ENCODE results near the gene RFX2. TPM values are rescaled to one million over a fixed set of nuclear protein-coding genes. Genes with fewer than 3 reads are reported as not detected.

Gene RFX2
- total and polyA plus RNA-seq, 9 of the 15 experiments (the other 6 are each of a cell fraction or from before 2014, with no cell fraction given) = 3.6 to 18.7 (median 8.7) TPM

- TF ChIP-seq NFE2L1 (tag; IDR thresholded peaks at IDR 0.05; ENCODE audit: borderline replicate concordance, low read depth) (no peak), TAL1 (IDR thresholded peaks at IDR 0.05) (peak; percentile 24; the same call in 1 of the 2 replicates), ETV1 (tag; conservative IDR thresholded peaks at IDR 0.05; ENCODE audit: low read depth) (no peak), UBTF (IDR thresholded peaks at IDR 0.05; ENCODE audit: borderline replicate concordance in 1 of 2, low read depth in 2 of 2, low read length in 2 of 2) (no peak), ARID1B (IDR thresholded peaks at IDR 0.05) (peak; percentile 64; the same call in 1 of the 2 replicates), MIER1 (IDR thresholded peaks at IDR 0.05; ENCODE audit: low read depth) (no peak), CSDE1 (IDR thresholded peaks at IDR 0.05) (no peak), STAT5B (CRISPR knock-in tag; IDR thresholded peaks at IDR 0.05) (no peak), RB1 (IDR thresholded peaks at IDR 0.05; ENCODE audit: low read depth) (no peak)
Measured at GRCh38 chr19:6115992-6116391, 5.7 kb upstream of the RFX2 start (continued).

GRCh38 chr19:6113616-6114188 is 3.4 kb upstream of the RFX2 start:
- peak; percentile 26 for FAIRE-seq
- Histone ChIP-seq H4K20me1 (replicated peaks; ENCODE audit: control insufficient read depth, insufficient read depth, low read length) (no peaks in the 10 kb centered on the region), H3K79me2 (ENCODE audit: control insufficient read depth, insufficient read depth, low read length) (peaks cover 10% of the 10 kb centered on the region), H3K27me3 (ENCODE audit: control insufficient read depth in 2 of 2, insufficient read depth in 2 of 2, low read length in 2 of 2) (no peaks in the 10 kb centered on the region), H3K4me1 (replicated peaks in 1 of 2; ENCODE audit: control insufficient read depth in 2 of 2, insufficient read depth in 2 of 2, low read length in 2 of 2) (peaks cover 11 to 14% of the 10 kb centered on the region in 2 experiments; a peak in 4 of 5 replicates), H3K9me3 (replicated peaks; ENCODE audit: control insufficient read depth, insufficient read depth, low read depth, low read length) (no peaks in the 10 kb centered on the region; the same call in none of the 2 replicates), H3K4me2 (ENCODE audit: insufficient read depth, low read length) (peak overlapping the region; percentile 22), H3K36me3 (ENCODE audit: control insufficient read depth, insufficient read depth, low read length) (no peaks in the 10 kb centered on the region), H3K9ac (ENCODE audit: insufficient read depth in 1 of 2, low read depth in 2 of 2, low read length in 2 of 2) (no peak overlapping the region), H3K9me1 (ENCODE audit: control insufficient read depth, insufficient read depth, low read length) (no peaks in the 10 kb centered on the region), H3K4me3 (no peak overlapping the region), H3K27ac (ENCODE audit: extremely low read depth, low read depth, low read length) (no peak overlapping the region), H2AFZ (ENCODE audit: low read depth, low read length) (peak overlapping the region; percentile 79)
- intact Hi-C loops (cut with micrococcal nuclease) = no loop called here
- 53% methylated on average over 13 of the region's 15 CpGs for WGBS (ENCODE audit: insufficient coverage, low coverage, missing lambda C conversion rate)
- no TSS peak for BruUV-seq (replicated peaks)
- in situ Hi-C loops (cut with MboI) = no loop called here
- ChIA-PET POLR2A (interaction anchor here (0.7 kb wide), 1 partner anchor 289 kb away, joined by 3 read pairs; no protein-coding TSS in a partner anchor), CTCF (ENCODE audit: low intra/inter-chr PET ratio) (no interaction called here)
- peak in 1 of 4 experiments; percentile 28 for DNase-seq (ENCODE audit: extremely low read depth in 1 of 4, low spot score in 3 of 4)
- no peak for ATAC-seq
- TF ChIP-seq NKRF (IDR thresholded peaks at IDR 0.05; ENCODE audit: borderline replicate concordance) (no peak), BHLHE40 (IDR thresholded peaks at IDR 0.05; ENCODE audit: low read length) (no peak), ZKSCAN8 (CRISPR knock-in tag; IDR thresholded peaks at IDR 0.05) (no peak), CBFA2T2 (conservative IDR thresholded peaks at IDR 0.05) (no peak), CBFA2T3 (IDR thresholded peaks at IDR 0.05) (no peak), ZNF507 (tag; conservative IDR thresholded peaks at IDR 0.05) (no peak), DDX20 (tag; IDR thresholded peaks at IDR 0.05; ENCODE audit: low read depth) (no peak), TFAP4 (CRISPR knock-in tag; IDR thresholded peaks at IDR 0.05; ENCODE audit: borderline replicate concordance) (peak; percentile 44; the same call in 1 of the 2 replicates), BCL6 (CRISPR knock-in tag; IDR thresholded peaks at IDR 0.05) (no peak)
